ENCODE results near the gene RALGAPA2.
"Not testable (repeated sequence)": the region's sequence is repeated elsewhere in the genome, so short reads cannot be mapped to it uniquely, and the experiment has no call there.

Gene RALGAPA2

GRCh38 chr20:20358801-20359200 lies 353.6 kb downstream of the RALGAPA2 start:
- TF ChIP-seq POLR2AphosphoS5 (IDR thresholded peaks at IDR 0.05; ENCODE audit: low read depth) (no peak), CTCF (IDR thresholded peaks at IDR 0.05; ENCODE audit: insufficient read depth, low read length) (no peak), REST (IDR thresholded peaks at IDR 0.05; ENCODE audit: insufficient replicate concordance, low read depth) (no peak), SPI1 (IDR thresholded peaks at IDR 0.05; ENCODE audit: borderline replicate concordance, low read depth) (no peak), GABPA (IDR thresholded peaks at IDR 0.05; ENCODE audit: low read depth) (no peak)
- peaks cover 25% of the 10 kb centered on the region for H3K27me3 ChIP-seq (ENCODE audit: insufficient read depth, poor library complexity, severe bottlenecking)
- no peak overlapping the region for H3K27ac ChIP-seq (replicated peaks)
- no peak overlapping the region for H3K4me3 ChIP-seq (replicated peaks; ENCODE audit: insufficient read depth, low read length)
- DNase-seq (ENCODE audit: low read depth in 1 of 2, low spot score in 1 of 2), result no peak

- H3K27me3 ChIP-seq (ENCODE audit: insufficient read depth, poor library complexity, severe bottlenecking); H3K4me3 ChIP-seq (replicated peaks; ENCODE audit: insufficient read depth, low read length); H3K27ac ChIP-seq (replicated peaks); DNase-seq (ENCODE audit: low read depth in 1 of 2, low spot score in 1 of 2): not testable (repeated sequence)
Observed at GRCh38 chr20:20355503-20355902, 356.9 kb downstream of the RALGAPA2 start.

GRCh38 chr20:20353576-20353975 lies 358.9 kb downstream of the RALGAPA2 start:
- H3K4me3 ChIP-seq (replicated peaks; ENCODE audit: insufficient read depth, low read length), result no peak overlapping the region

More at GRCh38 chr20:20353576-20353975, 358.9 kb downstream of the RALGAPA2 start:
- Histone ChIP-seq H3K27me3 (ENCODE audit: insufficient read depth, poor library complexity, severe bottlenecking) (no peaks in the 10 kb centered on the region), H3K27ac (replicated peaks) (no peak overlapping the region)
- DNase-seq (ENCODE audit: low read depth in 1 of 2, low spot score in 1 of 2), result no peak
- TF ChIP-seq SPI1 (IDR thresholded peaks at IDR 0.05; ENCODE audit: borderline replicate concordance, low read depth), result no peak
- no peak for TF ChIP-seq POLR2AphosphoS5 (IDR thresholded peaks at IDR 0.05; ENCODE audit: low read depth)
- no peak for TF ChIP-seq REST (IDR thresholded peaks at IDR 0.05; ENCODE audit: insufficient replicate concordance, low read depth)
- no peak for TF ChIP-seq GABPA (IDR thresholded peaks at IDR 0.05; ENCODE audit: low read depth)
- no peak for TF ChIP-seq CTCF (IDR thresholded peaks at IDR 0.05; ENCODE audit: insufficient read depth, low read length)

All from HL-60 (cell line).